ENCODE data around the gene FAM180A. TPM values are rescaled to one million over a fixed set of nuclear protein-coding genes. Genes with fewer than 3 reads are reported as not detected.

Gene FAM180A
- total RNA-seq, 1 donor: 71.0 TPM

GRCh38 chr7:135726276-135726788 is 22.3 kb downstream of the FAM180A start:
- H3K4me3 ChIP-seq (ENCODE audit: low read depth, low read length): no peak overlapping the region
- no peak for DNase-seq (ENCODE audit: low read depth)
- TF ChIP-seq CTCF (IDR thresholded peaks at IDR 0.05; ENCODE audit: insufficient read depth, low read length): no peak

- no peak for DNase-seq (ENCODE audit: low read depth)
- H3K4me3 ChIP-seq (ENCODE audit: low read depth, low read length): no peak overlapping the region
- TF ChIP-seq CTCF (IDR thresholded peaks at IDR 0.05; ENCODE audit: insufficient read depth, low read length): no peak
These were observed 25.2 kb downstream of the FAM180A start for GRCh38 chr7:135723411-135723810.

DNA sequence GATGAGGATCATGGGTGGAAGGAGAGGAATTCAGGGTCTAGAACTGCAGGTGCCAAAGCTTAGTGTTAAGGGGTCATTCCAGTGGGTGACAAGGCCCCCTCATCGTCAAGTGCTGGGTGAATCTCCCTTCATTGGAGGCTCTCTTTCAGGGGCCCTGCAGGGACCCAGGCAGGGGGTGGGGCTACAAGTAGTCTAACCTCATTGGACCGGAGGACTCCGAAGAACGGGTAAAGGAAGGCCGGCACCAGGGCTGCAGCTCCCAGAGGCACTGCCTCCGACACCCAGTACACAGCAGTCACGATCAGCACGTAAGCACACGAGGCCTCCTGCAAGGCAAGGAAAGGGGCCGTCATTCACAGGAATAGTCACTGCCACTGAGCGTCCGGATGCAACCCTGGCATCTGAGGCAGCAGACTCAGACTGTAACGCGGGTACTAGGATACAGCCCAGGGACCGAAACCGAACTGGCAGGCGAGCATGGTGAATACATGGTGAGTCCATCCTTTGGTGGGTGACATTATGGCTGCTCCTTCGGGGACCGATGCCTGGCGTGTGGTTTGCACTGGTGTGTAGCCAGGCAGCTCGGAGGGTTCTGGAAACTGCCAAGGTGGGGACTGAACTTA is 27.3 kb downstream of the FAM180A start:
- TF ChIP-seq CTCF (IDR thresholded peaks at IDR 0.05; ENCODE audit: insufficient read depth, low read length): no peak
- no peak for DNase-seq (ENCODE audit: low read depth)

GRCh38 chr7:135719688-135720087 is 28.9 kb downstream of the FAM180A start:
- DNase-seq (ENCODE audit: low read depth): no peak

More for the DNA sequence above, 27.3 kb downstream of the FAM180A start:
- no peak overlapping the region for H3K4me3 ChIP-seq (ENCODE audit: low read depth, low read length)

GRCh38 chr7:135718794-135719437 is 29.7 kb downstream of the FAM180A start:
- no peak for TF ChIP-seq CTCF (IDR thresholded peaks at IDR 0.05; ENCODE audit: insufficient read depth, low read length)
- DNase-seq (ENCODE audit: low read depth): no peak

More at GRCh38 chr7:135719688-135720087, 28.9 kb downstream of the FAM180A start:
- H3K4me3 ChIP-seq (ENCODE audit: low read depth, low read length): no peak overlapping the region
- no peak for TF ChIP-seq CTCF (IDR thresholded peaks at IDR 0.05; ENCODE audit: insufficient read depth, low read length)

DNA sequence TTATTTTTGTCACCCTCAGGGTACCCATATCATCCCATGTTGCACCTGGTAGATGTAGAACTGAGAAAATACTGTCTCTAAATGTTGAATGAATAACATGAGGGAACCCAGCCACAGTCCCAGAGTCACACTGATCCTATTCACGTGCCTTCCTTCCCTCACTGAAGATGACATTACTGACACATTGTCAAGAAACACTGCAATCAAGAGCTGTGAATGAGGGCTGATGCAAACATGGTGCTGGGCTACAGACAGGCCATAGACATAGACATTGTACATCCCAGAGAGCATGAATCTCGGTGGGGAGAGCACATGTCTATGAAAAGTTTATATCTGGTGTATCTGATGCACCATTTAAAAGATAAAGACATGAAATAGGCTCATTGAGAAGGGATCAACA is 30.4 kb downstream of the FAM180A start:
- no peak for TF ChIP-seq CTCF (IDR thresholded peaks at IDR 0.05; ENCODE audit: insufficient read depth, low read length)
- no peak for DNase-seq (ENCODE audit: low read depth)
- H3K4me3 ChIP-seq (ENCODE audit: low read depth, low read length): no peak overlapping the region

More at GRCh38 chr7:135718794-135719437, 29.7 kb downstream of the FAM180A start:
- H3K4me3 ChIP-seq (ENCODE audit: low read depth, low read length): no peak overlapping the region

All from fibroblast of the aortic adventitia (primary cell).